GM11168 (cell line): ENCODE measurements around the gene TALDO1.

Experiments
- in situ Hi-C: fragments of 300-500 bp; cut with MboI; formaldehyde crosslinking; loops from one replicate; pipeline ENCODE4 v1.12.0; 2022; ENCODE audit warnings: low sequenced_read_pairs; ENCODE audit not compliant: unreplicated experiment

Gene TALDO1

GRCh38 chr11:709109-709997, 37.9 kb upstream of the TALDO1 start:
- in situ Hi-C loops = no loop called here

GRCh38 chr11:714436-714835, 32.8 kb upstream of the TALDO1 start:
- in situ Hi-C loops = loop anchor here (10.0 kb wide), 1 partner anchor 160 kb away; no protein-coding TSS in a partner anchor

- in situ Hi-C loops = loop anchor here (10.0 kb wide), 1 partner anchor 165 kb away; no protein-coding TSS in a partner anchor
Observed at GRCh38 chr11:719214-720016, 27.8 kb upstream of the TALDO1 start.

- in situ Hi-C loops = no loop called here
Observed at GRCh38 chr11:720017-720641, 27.1 kb upstream of the TALDO1 start.

GRCh38 chr11:720642-721246, 26.5 kb upstream of the TALDO1 start:
- in situ Hi-C loops = no loop called here

- in situ Hi-C loops = no loop called here
Observed at GRCh38 chr11:721247-721740, 26.0 kb upstream of the TALDO1 start.

GRCh38 chr11:721741-722345, 25.4 kb upstream of the TALDO1 start:
- in situ Hi-C loops = no loop called here

- in situ Hi-C loops = no loop called here
Observed at GRCh38 chr11:722346-722811, 24.9 kb upstream of the TALDO1 start.

- in situ Hi-C loops = no loop called here
Observed at GRCh38 chr11:723120-723883, 24.0 kb upstream of the TALDO1 start.

- in situ Hi-C loops = no loop called here
Observed at GRCh38 chr11:724049-724777, 23.1 kb upstream of the TALDO1 start.

- in situ Hi-C loops = no loop called here
Observed at GRCh38 chr11:724778-725386, 22.4 kb upstream of the TALDO1 start.

GRCh38 chr11:725624-726202, 21.6 kb upstream of the TALDO1 start:
- in situ Hi-C loops = no loop called here

GRCh38 chr11:726278-727220, 20.7 kb upstream of the TALDO1 start:
- in situ Hi-C loops = no loop called here

GRCh38 chr11:727281-727701, 20.0 kb upstream of the TALDO1 start:
- in situ Hi-C loops = no loop called here

- in situ Hi-C loops = no loop called here
Observed at GRCh38 chr11:727859-728748, 19.2 kb upstream of the TALDO1 start.
